Measurements from ENCODE around the gene ZNF280B.

The ZNF280B gene

DNA sequence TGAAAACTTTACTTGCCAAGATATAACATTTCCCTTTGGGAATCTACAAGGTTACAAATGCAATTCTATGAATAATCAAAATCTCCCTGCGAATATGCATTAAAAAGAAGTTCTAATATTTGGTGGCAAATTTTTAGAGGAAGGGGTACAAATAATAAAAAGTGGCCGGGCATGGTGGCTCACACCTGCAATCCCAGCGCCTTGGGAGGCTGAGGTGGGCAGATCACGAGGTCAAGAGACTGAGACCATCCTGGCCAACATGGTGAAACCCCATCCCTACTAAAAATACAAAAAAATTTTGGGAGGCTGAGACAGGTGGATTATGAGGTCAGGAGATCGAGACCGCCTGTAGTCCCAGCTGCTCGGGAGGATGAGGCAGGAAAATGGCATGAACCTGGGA is 47.0 kb downstream of the ZNF280B start:
- TF ChIP-seq, protein P1, sequence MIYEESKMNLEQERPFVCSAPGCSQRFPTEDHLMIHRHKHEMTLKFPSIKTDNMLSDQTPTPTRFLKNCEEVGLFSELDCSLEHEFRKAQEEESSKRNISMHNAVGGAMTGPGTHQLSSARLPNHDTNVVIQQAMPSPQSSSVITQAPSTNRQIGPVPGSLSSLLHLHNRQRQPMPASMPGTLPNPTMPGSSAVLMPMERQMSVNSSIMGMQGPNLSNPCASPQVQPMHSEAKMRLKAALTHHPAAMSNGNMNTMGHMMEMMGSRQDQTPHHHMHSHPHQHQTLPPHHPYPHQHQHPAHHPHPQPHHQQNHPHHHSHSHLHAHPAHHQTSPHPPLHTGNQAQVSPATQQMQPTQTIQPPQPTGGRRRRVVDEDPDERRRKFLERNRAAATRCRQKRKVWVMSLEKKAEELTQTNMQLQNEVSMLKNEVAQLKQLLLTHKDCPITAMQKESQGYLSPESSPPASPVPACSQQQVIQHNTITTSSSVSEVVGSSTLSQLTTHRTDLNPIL (CRISPR knock-in tag; IDR thresholded peaks at IDR 0.05; ENCODE audit: low read depth) = no peak
- TF ChIP-seq ZFP3 (CRISPR knock-in tag; IDR thresholded peaks at IDR 0.05) (no peak), ZNF8 (CRISPR knock-in tag; IDR thresholded peaks at IDR 0.05) (no peak), TCF4 (CRISPR knock-in tag; IDR thresholded peaks at IDR 0.05; ENCODE audit: borderline replicate concordance) (no peak), PPARA (CRISPR knock-in tag; IDR thresholded peaks at IDR 0.05; ENCODE audit: borderline replicate concordance) (no peak), SNAI2 (CRISPR knock-in tag; IDR thresholded peaks at IDR 0.05) (no peak), ZC3H10 (CRISPR knock-in tag; IDR thresholded peaks at IDR 0.05) (no peak), RARB (CRISPR knock-in tag; IDR thresholded peaks at IDR 0.05) (no peak), ZNF70 (CRISPR knock-in tag; IDR thresholded peaks at IDR 0.05) (no peak), ARNTL (CRISPR knock-in tag; IDR thresholded peaks at IDR 0.05; ENCODE audit: borderline replicate concordance, low read depth) (no peak), ESRRG (CRISPR knock-in tag; IDR thresholded peaks at IDR 0.05) (no peak), GLIS3 (CRISPR knock-in tag; IDR thresholded peaks at IDR 0.05) (no peak), ZFP30 (CRISPR knock-in tag; IDR thresholded peaks at IDR 0.05) (no peak), BACH2 (CRISPR knock-in tag; IDR thresholded peaks at IDR 0.05; ENCODE audit: borderline replicate concordance) (no peak)
- TF ChIP-seq, protein P2, sequence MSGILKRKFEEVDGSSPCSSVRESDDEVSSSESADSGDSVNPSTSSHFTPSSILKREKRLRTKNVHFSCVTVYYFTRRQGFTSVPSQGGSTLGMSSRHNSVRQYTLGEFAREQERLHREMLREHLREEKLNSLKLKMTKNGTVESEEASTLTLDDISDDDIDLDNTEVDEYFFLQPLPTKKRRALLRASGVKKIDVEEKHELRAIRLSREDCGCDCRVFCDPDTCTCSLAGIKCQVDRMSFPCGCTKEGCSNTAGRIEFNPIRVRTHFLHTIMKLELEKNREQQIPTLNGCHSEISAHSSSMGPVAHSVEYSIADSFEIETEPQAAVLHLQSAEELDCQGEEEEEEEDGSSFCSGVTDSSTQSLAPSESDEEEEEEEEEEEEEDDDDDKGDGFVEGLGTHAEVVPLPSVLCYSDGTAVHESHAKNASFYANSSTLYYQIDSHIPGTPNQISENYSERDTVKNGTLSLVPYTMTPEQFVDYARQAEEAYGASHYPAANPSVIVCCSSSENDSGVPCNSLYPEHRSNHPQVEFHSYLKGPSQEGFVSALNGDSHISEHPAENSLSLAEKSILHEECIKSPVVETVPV (CRISPR knock-in tag; IDR thresholded peaks at IDR 0.05) = no peak
- TF ChIP-seq, protein P3, sequence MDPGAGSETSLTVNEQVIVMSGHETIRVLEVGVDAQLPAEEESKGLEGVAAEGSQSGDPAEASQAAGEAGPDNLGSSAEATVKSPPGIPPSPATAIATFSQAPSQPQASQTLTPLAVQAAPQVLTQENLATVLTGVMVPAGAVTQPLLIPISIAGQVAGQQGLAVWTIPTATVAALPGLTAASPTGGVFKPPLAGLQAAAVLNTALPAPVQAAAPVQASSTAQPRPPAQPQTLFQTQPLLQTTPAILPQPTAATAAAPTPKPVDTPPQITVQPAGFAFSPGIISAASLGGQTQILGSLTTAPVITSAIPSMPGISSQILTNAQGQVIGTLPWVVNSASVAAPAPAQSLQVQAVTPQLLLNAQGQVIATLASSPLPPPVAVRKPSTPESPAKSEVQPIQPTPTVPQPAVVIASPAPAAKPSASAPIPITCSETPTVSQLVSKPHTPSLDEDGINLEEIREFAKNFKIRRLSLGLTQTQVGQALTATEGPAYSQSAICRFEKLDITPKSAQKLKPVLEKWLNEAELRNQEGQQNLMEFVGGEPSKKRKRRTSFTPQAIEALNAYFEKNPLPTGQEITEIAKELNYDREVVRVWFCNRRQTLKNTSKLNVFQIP (CRISPR knock-in tag; IDR thresholded peaks at IDR 0.05; ENCODE audit: borderline replicate concordance, low read depth) = no peak
- ATAC-seq = no peak

DNA sequence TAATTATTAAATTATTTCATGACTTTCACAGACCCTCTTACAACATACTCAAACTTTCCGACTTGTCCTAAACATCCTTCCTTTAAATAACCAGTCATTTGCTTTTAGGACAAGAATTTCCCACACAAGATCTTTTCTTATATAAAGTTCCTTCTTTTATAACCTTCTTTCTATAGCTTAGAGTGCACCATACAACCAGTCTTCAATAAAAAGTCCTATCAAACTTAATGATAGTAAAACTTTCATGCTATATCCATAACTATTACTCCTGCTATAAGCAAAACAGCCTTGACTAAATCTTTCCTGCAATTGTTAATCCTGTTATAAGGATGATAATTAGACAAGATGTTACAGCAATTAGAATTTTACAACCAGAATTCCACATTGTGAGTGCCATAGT is 47.4 kb downstream of the ZNF280B start:
- TF ChIP-seq, protein P2 (CRISPR knock-in tag; IDR thresholded peaks at IDR 0.05) = no peak
- TF ChIP-seq ZFP30 (CRISPR knock-in tag; IDR thresholded peaks at IDR 0.05) (no peak), ARNTL (CRISPR knock-in tag; IDR thresholded peaks at IDR 0.05; ENCODE audit: borderline replicate concordance, low read depth) (no peak), SNAI2 (CRISPR knock-in tag; IDR thresholded peaks at IDR 0.05) (no peak), ZNF70 (CRISPR knock-in tag; IDR thresholded peaks at IDR 0.05) (no peak)
- TF ChIP-seq, protein P3 (CRISPR knock-in tag; IDR thresholded peaks at IDR 0.05; ENCODE audit: borderline replicate concordance, low read depth) = no peak
- ATAC-seq = no peak

DNA sequence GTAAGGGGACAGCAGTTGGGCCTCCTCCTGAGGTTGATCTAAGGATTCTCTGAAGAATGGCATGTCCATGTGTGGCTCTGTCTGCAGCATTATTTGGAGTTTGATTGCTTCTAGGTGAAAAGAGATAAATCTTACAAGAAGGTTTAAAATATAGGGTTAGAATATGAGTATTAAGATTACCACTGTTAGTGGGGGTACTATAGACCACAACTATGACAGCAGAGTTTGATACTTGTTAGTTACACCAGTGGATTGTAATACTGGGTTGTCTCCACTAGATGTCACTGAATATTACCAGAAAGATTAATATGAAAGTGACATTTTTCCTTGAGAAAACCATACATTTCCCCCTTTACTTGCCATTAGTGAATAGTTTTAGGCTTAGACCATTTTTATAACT is 47.9 kb downstream of the ZNF280B start:
- ATAC-seq = no peak
- TF ChIP-seq ZNF565 (CRISPR knock-in tag; conservative IDR thresholded peaks at IDR 0.05; ENCODE audit: low read depth) (no peak), ZNF8 (CRISPR knock-in tag; IDR thresholded peaks at IDR 0.05) (no peak), CSDC2 (CRISPR knock-in tag; IDR thresholded peaks at IDR 0.05) (no peak), ZFP3 (CRISPR knock-in tag; IDR thresholded peaks at IDR 0.05) (no peak)
- TF ChIP-seq, protein P2 (CRISPR knock-in tag; IDR thresholded peaks at IDR 0.05) = no peak
- TF ChIP-seq, protein P3 (CRISPR knock-in tag; IDR thresholded peaks at IDR 0.05; ENCODE audit: borderline replicate concordance, low read depth) = no peak
- TF ChIP-seq, protein P4, sequence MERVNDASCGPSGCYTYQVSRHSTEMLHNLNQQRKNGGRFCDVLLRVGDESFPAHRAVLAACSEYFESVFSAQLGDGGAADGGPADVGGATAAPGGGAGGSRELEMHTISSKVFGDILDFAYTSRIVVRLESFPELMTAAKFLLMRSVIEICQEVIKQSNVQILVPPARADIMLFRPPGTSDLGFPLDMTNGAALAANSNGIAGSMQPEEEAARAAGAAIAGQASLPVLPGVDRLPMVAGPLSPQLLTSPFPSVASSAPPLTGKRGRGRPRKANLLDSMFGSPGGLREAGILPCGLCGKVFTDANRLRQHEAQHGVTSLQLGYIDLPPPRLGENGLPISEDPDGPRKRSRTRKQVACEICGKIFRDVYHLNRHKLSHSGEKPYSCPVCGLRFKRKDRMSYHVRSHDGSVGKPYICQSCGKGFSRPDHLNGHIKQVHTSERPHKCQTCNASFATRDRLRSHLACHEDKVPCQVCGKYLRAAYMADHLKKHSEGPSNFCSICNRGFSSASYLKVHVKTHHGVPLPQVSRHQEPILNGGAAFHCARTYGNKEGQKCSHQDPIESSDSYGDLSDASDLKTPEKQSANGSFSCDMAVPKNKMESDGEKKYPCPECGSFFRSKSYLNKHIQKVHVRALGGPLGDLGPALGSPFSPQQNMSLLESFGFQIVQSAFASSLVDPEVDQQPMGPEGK (CRISPR knock-in tag; IDR thresholded peaks at IDR 0.05; ENCODE audit: borderline replicate concordance) = no peak
